ENCODE results near the gene ACSL1.

DNA sequence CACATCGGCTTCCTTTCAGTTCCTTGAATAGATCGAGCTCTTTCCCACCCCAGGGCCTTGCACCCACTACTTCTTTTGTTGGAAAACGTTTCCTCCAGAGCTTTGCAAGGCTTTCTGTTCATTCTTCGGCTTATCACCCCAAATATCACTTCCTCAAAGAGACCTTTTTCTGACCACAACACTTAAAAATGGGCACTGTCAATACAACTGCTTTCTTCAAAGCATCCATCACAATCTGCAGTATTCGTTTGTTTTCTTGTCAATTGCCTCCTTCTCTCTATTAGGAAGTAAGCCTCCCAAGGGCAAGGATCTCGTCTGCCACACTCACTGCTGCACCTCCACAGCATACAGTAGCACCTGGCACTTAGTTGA, 74.2 kb downstream of the ACSL1 start:
- TF ChIP-seq, protein P1, sequence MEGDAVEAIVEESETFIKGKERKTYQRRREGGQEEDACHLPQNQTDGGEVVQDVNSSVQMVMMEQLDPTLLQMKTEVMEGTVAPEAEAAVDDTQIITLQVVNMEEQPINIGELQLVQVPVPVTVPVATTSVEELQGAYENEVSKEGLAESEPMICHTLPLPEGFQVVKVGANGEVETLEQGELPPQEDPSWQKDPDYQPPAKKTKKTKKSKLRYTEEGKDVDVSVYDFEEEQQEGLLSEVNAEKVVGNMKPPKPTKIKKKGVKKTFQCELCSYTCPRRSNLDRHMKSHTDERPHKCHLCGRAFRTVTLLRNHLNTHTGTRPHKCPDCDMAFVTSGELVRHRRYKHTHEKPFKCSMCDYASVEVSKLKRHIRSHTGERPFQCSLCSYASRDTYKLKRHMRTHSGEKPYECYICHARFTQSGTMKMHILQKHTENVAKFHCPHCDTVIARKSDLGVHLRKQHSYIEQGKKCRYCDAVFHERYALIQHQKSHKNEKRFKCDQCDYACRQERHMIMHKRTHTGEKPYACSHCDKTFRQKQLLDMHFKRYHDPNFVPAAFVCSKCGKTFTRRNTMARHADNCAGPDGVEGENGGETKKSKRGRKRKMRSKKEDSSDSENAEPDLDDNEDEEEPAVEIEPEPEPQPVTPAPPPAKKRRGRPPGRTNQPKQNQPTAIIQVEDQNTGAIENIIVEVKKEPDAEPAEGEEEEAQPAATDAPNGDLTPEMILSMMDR (IDR thresholded peaks at IDR 0.05; ENCODE audit: insufficient read depth, low read length): no peak
- no peak for TF ChIP-seq POLR2AphosphoS5 (IDR thresholded peaks at IDR 0.05; ENCODE audit: low read depth)
- TF ChIP-seq, protein P2, sequence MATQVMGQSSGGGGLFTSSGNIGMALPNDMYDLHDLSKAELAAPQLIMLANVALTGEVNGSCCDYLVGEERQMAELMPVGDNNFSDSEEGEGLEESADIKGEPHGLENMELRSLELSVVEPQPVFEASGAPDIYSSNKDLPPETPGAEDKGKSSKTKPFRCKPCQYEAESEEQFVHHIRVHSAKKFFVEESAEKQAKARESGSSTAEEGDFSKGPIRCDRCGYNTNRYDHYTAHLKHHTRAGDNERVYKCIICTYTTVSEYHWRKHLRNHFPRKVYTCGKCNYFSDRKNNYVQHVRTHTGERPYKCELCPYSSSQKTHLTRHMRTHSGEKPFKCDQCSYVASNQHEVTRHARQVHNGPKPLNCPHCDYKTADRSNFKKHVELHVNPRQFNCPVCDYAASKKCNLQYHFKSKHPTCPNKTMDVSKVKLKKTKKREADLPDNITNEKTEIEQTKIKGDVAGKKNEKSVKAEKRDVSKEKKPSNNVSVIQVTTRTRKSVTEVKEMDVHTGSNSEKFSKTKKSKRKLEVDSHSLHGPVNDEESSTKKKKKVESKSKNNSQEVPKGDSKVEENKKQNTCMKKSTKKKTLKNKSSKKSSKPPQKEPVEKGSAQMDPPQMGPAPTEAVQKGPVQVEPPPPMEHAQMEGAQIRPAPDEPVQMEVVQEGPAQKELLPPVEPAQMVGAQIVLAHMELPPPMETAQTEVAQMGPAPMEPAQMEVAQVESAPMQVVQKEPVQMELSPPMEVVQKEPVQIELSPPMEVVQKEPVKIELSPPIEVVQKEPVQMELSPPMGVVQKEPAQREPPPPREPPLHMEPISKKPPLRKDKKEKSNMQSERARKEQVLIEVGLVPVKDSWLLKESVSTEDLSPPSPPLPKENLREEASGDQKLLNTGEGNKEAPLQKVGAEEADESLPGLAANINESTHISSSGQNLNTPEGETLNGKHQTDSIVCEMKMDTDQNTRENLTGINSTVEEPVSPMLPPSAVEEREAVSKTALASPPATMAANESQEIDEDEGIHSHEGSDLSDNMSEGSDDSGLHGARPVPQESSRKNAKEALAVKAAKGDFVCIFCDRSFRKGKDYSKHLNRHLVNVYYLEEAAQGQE (IDR thresholded peaks at IDR 0.05; ENCODE audit: insufficient replicate concordance, low read depth): no peak

Data from HL-60 (cell line).